ENCODE results near the gene POP4. TPM values are rescaled to one million over a fixed set of nuclear protein-coding genes. Genes with fewer than 3 reads are reported as not detected.

POP4 gene
- total RNA-seq, 2 donors from 2014 or later: 36.3 to 40.8 TPM

DNA sequence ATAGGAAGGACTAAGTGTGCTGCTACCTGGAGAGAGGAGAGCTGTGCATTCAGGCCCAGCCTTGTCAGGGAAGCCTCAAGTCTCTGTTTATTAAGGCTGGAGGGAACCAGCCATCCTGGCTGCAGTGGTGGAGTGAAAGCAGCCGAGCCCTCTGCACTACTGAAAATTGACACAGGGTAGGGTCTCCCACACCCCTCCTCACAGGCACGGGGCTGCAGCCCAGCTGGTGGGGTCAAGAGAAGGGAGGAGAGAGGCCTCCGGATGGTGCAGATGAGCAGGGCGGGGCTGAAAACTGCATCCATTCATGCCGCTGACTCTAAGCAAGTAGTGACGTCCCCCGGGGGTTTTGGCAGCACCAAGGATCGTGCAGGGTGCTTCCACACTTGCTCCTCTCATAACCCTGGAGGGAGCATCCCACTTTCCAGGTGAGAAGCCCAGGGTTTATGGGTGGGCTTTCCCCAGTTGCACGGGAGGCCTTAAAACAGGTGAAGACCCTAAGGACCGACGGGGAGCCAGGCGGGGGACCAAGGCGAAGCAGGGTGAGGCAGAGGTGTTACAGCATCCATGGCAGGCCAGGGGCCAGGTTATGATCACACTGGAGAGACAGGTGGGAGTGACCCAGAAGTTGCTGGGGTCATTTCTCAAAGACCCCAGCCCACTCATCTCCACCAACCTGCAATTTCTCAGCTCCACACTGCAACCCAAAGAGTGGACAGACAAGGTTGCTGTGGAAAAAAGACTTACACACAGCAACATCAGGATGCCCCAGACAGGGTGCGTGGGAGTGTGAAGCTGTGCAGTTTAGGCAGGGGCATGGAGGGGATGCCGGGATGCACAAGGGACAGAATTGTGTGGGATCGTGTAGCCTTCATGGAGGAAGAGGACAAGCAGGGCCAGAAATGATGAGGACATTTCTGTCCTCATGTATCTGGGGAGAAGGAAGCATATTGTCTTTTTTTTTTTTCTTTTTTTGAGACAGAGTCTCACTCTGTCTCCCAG lies 43.5 kb upstream of the POP4 start:
- DNase-seq (ENCODE audit: low spot score): peak; percentile 52
- Histone ChIP-seq H3K27ac (no peak overlapping the region), H3K27me3 (no peaks in the 10 kb centered on the region), H3K4me1 (no peaks in the 10 kb centered on the region), H3K4me3 (no peak overlapping the region), H3K36me3 (no peaks in the 10 kb centered on the region), H3K9me3 (peaks cover 0 to 17% of the 10 kb centered on the region in 2 donors)
- TF ChIP-seq, protein P1, sequence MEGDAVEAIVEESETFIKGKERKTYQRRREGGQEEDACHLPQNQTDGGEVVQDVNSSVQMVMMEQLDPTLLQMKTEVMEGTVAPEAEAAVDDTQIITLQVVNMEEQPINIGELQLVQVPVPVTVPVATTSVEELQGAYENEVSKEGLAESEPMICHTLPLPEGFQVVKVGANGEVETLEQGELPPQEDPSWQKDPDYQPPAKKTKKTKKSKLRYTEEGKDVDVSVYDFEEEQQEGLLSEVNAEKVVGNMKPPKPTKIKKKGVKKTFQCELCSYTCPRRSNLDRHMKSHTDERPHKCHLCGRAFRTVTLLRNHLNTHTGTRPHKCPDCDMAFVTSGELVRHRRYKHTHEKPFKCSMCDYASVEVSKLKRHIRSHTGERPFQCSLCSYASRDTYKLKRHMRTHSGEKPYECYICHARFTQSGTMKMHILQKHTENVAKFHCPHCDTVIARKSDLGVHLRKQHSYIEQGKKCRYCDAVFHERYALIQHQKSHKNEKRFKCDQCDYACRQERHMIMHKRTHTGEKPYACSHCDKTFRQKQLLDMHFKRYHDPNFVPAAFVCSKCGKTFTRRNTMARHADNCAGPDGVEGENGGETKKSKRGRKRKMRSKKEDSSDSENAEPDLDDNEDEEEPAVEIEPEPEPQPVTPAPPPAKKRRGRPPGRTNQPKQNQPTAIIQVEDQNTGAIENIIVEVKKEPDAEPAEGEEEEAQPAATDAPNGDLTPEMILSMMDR (IDR thresholded peaks at IDR 0.05): no peak

DNA sequence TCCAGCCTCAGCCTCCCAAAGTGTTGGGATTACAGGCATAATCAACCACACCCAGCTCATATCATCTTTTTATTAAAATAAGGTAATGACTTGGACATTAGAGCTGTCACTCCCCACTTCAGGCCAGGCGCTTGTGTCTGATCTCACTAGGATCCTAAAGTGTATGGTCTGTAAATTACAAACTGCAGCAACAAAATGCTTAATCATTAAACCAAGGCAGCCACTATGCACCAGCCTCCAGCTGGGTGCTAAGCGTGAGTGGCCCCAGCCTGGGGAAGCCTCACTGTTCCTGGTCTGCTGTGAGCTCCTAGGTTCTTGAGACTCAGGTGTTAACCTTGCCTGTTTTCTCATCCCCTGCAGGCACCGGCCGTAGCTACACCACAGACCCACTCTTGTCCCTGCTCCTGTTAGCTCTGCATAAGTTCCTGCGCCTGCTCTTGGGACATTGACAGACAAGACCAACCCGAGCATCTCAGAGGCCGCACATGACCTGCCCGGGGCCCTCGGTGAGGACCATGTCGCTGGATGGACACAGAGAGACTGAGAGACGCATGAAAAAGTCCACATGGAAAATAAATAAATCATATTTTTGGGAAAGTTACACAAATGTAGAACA lies 42.5 kb upstream of the POP4 start:
- DNase-seq (ENCODE audit: low spot score): no peak
- H3K4me3 ChIP-seq: no peak overlapping the region
- H3K27ac ChIP-seq: no peak overlapping the region
- no peaks in the 10 kb centered on the region for H3K36me3 ChIP-seq
- H3K27me3 ChIP-seq: no peaks in the 10 kb centered on the region
- TF ChIP-seq, protein P1 (IDR thresholded peaks at IDR 0.05): no peak
- H3K4me1 ChIP-seq: no peaks in the 10 kb centered on the region
- peaks cover 0 to 17% of the 10 kb centered on the region in 2 donors for H3K9me3 ChIP-seq

DNA sequence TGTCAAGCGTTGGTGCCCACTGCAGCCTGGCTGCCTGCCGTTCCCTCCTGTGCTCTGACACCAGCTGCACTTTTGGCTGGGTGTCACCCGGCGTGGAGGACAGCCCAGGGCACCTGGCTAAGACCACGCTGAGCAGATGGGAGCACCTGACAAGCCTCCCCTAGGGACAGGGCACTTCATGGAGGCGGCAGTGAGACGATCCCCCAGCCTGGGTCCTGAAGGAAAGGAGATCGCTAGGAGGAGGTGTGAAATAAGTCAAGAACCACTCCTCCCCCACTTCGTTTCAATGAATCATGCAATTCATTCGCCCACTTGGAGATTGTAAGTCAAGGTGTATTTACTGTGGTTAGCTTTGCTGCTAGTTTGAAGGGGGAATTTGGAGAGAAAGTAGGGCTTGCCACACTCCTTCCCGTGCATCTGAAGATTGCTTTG lies 41.5 kb upstream of the POP4 start:
- Histone ChIP-seq H3K36me3 (no peaks in the 10 kb centered on the region), H3K4me1 (no peaks in the 10 kb centered on the region), H3K27me3 (no peaks in the 10 kb centered on the region), H3K27ac (no peak overlapping the region), H3K4me3 (no peak overlapping the region), H3K9me3 (peaks cover 0 to 11% of the 10 kb centered on the region in 2 donors)
- TF ChIP-seq, protein P1 (IDR thresholded peaks at IDR 0.05): no peak
- DNase-seq (ENCODE audit: low spot score): no peak

DNA sequence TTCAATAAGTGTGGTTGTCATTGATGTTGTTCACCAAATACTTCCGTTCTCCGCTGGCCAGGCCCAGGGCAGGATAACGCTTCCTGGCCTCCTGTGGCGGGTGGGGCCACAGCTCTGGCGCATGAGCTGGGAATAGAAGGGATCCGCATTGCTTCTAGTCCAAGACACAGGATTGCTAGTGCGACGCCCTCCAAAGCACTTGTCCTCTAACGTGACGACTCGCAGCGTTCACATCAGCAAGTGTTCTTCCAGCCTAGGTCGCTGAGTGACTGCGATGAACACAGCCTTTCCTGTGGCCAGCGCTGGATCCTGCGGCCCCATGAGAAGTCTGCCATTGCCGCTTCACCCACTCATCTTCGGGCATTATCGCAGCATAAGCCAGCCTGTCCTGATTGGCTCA lies 40.9 kb upstream of the POP4 start:
- Histone ChIP-seq H3K27ac (no peak overlapping the region), H3K9me3 (peaks cover 0 to 5% of the 10 kb centered on the region in 2 donors), H3K36me3 (no peaks in the 10 kb centered on the region), H3K4me1 (no peaks in the 10 kb centered on the region), H3K27me3 (no peaks in the 10 kb centered on the region), H3K4me3 (no peak overlapping the region)
- TF ChIP-seq, protein P1 (IDR thresholded peaks at IDR 0.05): no peak
- DNase-seq (ENCODE audit: low spot score): no peak

DNA sequence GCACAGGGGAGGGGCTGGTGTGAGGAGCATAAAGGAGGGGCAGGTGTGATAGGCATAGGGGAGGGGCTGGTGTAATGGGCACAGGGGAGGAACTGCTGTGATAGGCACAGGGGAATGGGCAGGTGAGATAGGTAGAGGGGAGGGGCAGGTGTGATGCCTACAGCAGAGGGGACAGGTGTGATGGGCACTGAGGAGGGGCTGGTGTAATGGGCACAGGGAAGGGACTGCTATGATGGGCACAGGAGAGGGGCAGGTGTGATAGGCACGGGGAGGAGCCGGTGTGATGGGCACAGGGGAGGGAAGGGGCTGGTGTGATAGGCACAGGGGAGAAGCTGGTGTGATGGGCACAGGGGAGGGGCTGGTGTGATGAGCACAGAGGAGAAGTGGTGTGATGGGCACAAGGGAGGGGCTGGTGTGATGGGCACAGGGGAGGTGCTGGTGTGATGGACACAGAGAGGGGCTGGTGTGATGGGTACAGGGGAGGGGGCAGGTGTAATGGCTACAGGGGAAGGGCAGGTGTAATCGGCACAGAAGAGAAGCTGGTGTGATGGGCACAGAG lies 39.5 kb upstream of the POP4 start:
- H3K9me3 ChIP-seq: no peaks in the 10 kb centered on the region
- H3K27ac ChIP-seq: no peak overlapping the region
- no peak overlapping the region for H3K4me3 ChIP-seq
- H3K36me3 ChIP-seq: no peaks in the 10 kb centered on the region
- H3K4me1 ChIP-seq: no peaks in the 10 kb centered on the region
- no peaks in the 10 kb centered on the region for H3K27me3 ChIP-seq
- no peak for DNase-seq (ENCODE audit: low spot score)
- TF ChIP-seq, protein P1 (IDR thresholded peaks at IDR 0.05): no peak
